HG03571 (cell line): Measurements from ENCODE around the gene TMEM196.

Source experiments
- ATAC-seq: cut with Tn5 transposase; IDR thresholded peaks from one replicate; pipeline ENCODE4 v1.9.1; 2021; ENCODE audit not compliant: unreplicated experiment

The TMEM196 gene

GRCh38 chr7:19772841-19773760 lies at the start of gene TMEM196:
Gene TMEM196 (minus strand): TSS chr7:19773617. CDS start chr7:19772696, 921 bp downstream.
- ATAC-seq: no peak

- no peak for ATAC-seq
Measured at GRCh38 chr7:19816128-19816527, 42.7 kb upstream of the TMEM196 start.

- no peak for ATAC-seq
Measured at GRCh38 chr7:19815546-19815945, 42.1 kb upstream of the TMEM196 start.

GRCh38 chr7:19814776-19815175 lies 41.4 kb upstream of the TMEM196 start:
- no peak for ATAC-seq

GRCh38 chr7:19811386-19811785 lies 38.0 kb upstream of the TMEM196 start:
- ATAC-seq: no peak

GRCh38 chr7:19798986-19799385 lies 25.6 kb upstream of the TMEM196 start:
- ATAC-seq: no peak

GRCh38 chr7:19783541-19783940 lies 10.1 kb upstream of the TMEM196 start:
- ATAC-seq: no peak

- no peak for ATAC-seq
Measured at GRCh38 chr7:19776981-19777380, 3.6 kb upstream of the TMEM196 start.

GRCh38 chr7:19775578-19775977 lies 2.2 kb upstream of the TMEM196 start:
- no peak for ATAC-seq

GRCh38 chr7:19772306-19772705 lies 1.1 kb downstream of the TMEM196 start:
- no peak for ATAC-seq

GRCh38 chr7:19762631-19763030 lies 10.8 kb downstream of the TMEM196 start:
- ATAC-seq: no peak

- ATAC-seq: no peak
Measured at GRCh38 chr7:19754521-19755116, 18.8 kb downstream of the TMEM196 start.

- no peak for ATAC-seq
Measured at GRCh38 chr7:19752020-19752419, 21.4 kb downstream of the TMEM196 start.

- no peak for ATAC-seq
Measured at GRCh38 chr7:19749658-19750057, 23.8 kb downstream of the TMEM196 start.

GRCh38 chr7:19747740-19748339 lies 25.6 kb downstream of the TMEM196 start:
- no peak for ATAC-seq

- no peak for ATAC-seq
Measured at GRCh38 chr7:19744075-19744474, 29.3 kb downstream of the TMEM196 start.

- ATAC-seq: no peak
Measured at GRCh38 chr7:19728716-19729115, 44.7 kb downstream of the TMEM196 start.

- ATAC-seq: no peak
Measured at GRCh38 chr7:19725770-19726169, 47.6 kb downstream of the TMEM196 start.

- ATAC-seq: no peak
Measured at GRCh38 chr7:19715499-19715898, 57.9 kb downstream of the TMEM196 start.

- ATAC-seq: no peak
Measured at GRCh38 chr7:19713676-19714075, 59.7 kb downstream of the TMEM196 start.

GRCh38 chr7:19709249-19709578 lies 64.2 kb downstream of the TMEM196 start:
- no peak for ATAC-seq
